Ectodermal cell (in vitro differentiated cells): ENCODE data around the gene RGS4.
"Not testable (repeated sequence)": the region's sequence is repeated elsewhere in the genome, so short reads cannot be mapped to it uniquely, and the experiment has no call there.

Experiments used
- H3K27ac ChIP-seq: 2 replicates; pipeline ENCODE4 v1.7.0; 2013; ENCODE audit warnings: mild to moderate bottlenecking, low read depth, low read length; ENCODE audit not compliant: insufficient read depth, poor library complexity, severe bottlenecking
- H3K27me3 ChIP-seq: 2 replicates; pipeline ENCODE4 v1.7.0; 2013; ENCODE audit warnings: mild to moderate bottlenecking, low read length; ENCODE audit not compliant: insufficient read depth, control insufficient read depth, poor library complexity, severe bottlenecking
- H3K36me3 ChIP-seq: one replicate; pipeline ENCODE4 v1.7.0; 2013; ENCODE audit warnings: low read length; ENCODE audit not compliant: control insufficient read depth, insufficient read depth
- H3K4me1 ChIP-seq: one replicate; pipeline ENCODE4 v1.7.0; 2013; ENCODE audit warnings: low read length; ENCODE audit not compliant: control insufficient read depth, insufficient read depth
- H3K4me3 ChIP-seq: 2 replicates; pipeline ENCODE4 v1.7.0; 2013; ENCODE audit warnings: low read depth, low read length, control low read depth; ENCODE audit not compliant: insufficient read depth
- H3K9me3 ChIP-seq: 2 replicates; pipeline ENCODE4 v1.7.0; 2013; ENCODE audit warnings: mild to moderate bottlenecking, low read length, moderate library complexity; ENCODE audit not compliant: control insufficient read depth
- WGBS, 2 experiments: methylation state at CpG; one replicate each; pipeline ENCODE4 v1.1.7; 2013; ENCODE audit warnings: missing lambda C conversion rate in 2 of 2; 5-methylcytosine and 5-hydroxymethylcytosine counted together

Gene RGS4

DNA sequence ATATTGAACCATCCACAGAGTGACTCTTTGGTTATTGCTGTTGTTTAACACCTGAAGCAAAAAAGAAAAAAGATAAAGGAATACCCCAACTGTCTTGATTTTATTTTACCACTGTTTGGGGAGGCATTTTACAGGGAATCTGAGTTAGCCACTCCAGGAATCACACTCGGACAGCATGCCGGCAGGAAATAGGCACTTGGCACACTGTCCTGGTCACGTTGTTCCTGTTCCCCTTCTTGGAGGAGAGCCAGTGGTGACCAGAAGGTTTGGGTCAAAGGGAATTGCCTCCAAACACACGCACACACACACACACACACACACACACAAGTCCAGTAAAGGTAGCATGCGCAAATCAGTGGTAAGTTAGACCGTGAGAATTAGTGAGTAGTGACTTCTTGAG is 13.8 kb downstream of the RGS4 start:
- H3K27ac ChIP-seq, result no peak overlapping the region
- H3K4me1 ChIP-seq, result no peaks in the 10 kb centered on the region
- WGBS, 2 experiments, result 91 to 93% methylated on average over 5 to 6 of the region's 6 CpGs
- H3K36me3 ChIP-seq, result no peaks in the 10 kb centered on the region
- no peaks in the 10 kb centered on the region for H3K27me3 ChIP-seq
- H3K4me3 ChIP-seq, result no peak overlapping the region
- no peaks in the 10 kb centered on the region for H3K9me3 ChIP-seq

DNA sequence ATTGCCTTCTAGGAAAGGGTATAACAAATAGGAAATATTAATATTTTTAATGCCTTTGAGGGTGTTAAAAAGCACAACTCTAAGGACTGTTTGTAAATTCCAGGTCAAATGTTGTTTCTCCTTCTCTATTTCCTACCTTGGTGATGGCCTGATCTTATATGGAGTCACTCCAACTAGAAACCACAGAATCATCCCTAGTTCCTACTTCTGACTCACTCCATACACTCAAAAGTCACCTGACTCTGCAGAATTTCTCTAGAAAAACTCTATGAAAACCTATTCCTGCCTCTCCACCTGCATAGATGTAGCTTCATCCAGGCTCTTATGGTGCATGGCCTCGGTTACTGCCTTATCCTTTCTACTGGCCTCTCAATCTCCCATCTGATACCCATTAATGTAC is 14.5 kb downstream of the RGS4 start:
- no peaks in the 10 kb centered on the region for H3K36me3 ChIP-seq
- no peaks in the 10 kb centered on the region for H3K27me3 ChIP-seq
- 95 to 96% methylated on average over 1 of the region's 1 CpG for WGBS, 2 experiments
- no peak overlapping the region for H3K27ac ChIP-seq
- no peaks in the 10 kb centered on the region for H3K9me3 ChIP-seq
- H3K4me3 ChIP-seq, result no peak overlapping the region
- no peaks in the 10 kb centered on the region for H3K4me1 ChIP-seq

DNA sequence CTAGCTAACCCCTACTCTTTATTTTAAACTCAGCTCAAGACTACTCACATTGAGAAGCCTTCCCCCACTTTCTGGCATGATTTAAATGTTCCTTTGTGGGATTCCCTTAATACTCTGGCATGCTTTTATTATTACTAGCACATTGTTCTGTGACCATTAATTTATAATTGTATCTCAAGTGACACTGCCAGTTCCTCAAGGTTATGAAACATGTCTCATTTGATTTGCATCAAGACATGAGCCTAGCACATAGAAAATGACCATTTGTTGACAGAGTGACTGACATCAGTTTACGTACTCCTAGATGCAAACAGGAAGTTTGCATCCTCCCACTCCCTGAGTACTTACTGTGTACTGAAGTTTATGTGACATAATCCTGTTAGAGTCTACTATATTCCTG is 15.2 kb downstream of the RGS4 start:
- H3K4me1 ChIP-seq, result no peaks in the 10 kb centered on the region
- H3K9me3 ChIP-seq, result no peaks in the 10 kb centered on the region
- H3K4me3 ChIP-seq, result no peak overlapping the region
- no peaks in the 10 kb centered on the region for H3K36me3 ChIP-seq
- H3K27me3 ChIP-seq, result no peaks in the 10 kb centered on the region
- H3K27ac ChIP-seq, result no peak overlapping the region
- WGBS, 2 experiments, result 94 to 100% methylated on average over 1 of the region's 1 CpG

DNA sequence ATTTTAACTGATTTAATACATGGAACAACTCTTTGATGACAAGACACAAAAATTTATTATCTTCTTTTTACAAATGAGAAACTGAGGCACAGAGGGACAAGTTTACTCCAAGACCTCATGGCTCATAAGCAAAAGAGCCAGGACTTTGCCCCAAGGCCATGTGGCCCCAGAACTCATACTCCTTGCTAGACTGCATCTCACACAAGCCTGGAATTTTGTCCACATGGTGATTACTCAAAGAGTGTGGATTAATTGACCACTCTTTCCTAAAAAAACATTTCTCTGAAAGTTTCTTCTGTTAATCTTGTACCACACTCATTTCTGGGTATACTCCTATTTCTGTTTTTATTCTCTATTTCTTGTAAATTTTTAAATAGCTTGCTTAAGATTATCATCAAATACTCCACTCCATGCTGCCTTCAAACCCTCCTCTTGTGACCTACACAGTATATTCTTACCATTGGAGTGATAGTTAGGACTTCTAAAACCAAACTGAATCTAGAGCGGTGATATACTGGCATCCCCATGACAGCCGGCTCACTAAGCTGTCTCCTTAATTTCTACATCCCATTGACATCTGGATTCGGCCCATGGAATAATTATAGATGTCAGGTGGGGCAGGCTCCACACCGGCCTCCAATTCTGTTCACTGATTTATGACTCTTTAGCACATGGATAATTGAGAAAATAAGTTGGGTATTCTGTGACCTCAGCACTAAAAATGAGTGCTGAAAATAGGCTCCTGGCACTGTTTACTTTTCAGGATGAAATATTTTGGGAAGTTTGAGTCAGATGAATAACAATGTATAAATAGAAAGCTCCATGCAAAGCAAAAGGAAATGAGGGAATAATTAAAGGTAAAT is 16.1 kb downstream of the RGS4 start:
- no peaks in the 10 kb centered on the region for H3K9me3 ChIP-seq
- no peak overlapping the region for H3K4me3 ChIP-seq
- H3K27me3 ChIP-seq, result no peaks in the 10 kb centered on the region
- no peaks in the 10 kb centered on the region for H3K36me3 ChIP-seq
- no peaks in the 10 kb centered on the region for H3K4me1 ChIP-seq
- 92 to 98% methylated on average over 4 of the region's 4 CpGs for WGBS, 2 experiments
- no peak overlapping the region for H3K27ac ChIP-seq

DNA sequence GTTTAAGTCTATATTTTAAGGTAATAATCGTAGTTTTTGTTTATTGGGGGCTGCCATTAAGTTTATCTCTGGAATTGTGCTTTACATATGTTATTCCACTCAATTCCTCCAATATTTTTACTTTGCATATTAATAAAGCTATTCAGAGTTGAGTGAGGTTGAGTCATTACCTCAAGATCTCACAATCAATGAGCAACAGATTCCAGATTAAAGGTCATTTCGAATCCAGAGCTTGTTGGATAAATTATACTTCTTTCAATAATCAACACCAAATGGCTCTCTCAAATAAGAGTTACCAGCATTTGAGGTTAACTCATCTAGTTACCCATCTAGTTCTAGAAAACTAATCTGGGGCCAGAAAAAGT is 16.7 kb downstream of the RGS4 start:
- no peaks in the 10 kb centered on the region for H3K9me3 ChIP-seq
- H3K4me1 ChIP-seq, result no peaks in the 10 kb centered on the region
- H3K27me3 ChIP-seq, result no peaks in the 10 kb centered on the region
- 83 to 100% methylated on average over 1 to 2 of the region's 2 CpGs for WGBS, 2 experiments
- no peak overlapping the region for H3K27ac ChIP-seq
- no peaks in the 10 kb centered on the region for H3K36me3 ChIP-seq
- H3K4me3 ChIP-seq, result no peak overlapping the region

DNA sequence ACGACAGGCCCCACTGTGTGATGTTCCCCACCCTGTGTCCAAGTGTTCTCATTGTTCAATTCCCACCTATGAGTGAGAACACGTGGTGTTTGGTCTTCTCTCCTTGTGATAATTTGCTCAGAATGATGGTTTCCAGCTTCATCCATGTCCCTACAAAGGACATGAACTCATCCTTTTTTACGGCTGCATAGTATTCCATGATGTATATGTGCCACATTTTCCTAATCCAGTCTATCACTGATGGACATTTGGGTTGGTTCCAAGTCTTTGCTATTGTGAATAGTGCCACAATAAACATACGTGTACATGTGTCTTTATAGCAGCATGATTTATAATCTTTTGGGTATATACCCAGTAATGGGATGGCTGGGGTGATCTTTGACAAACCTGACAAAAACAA is 20.0 kb downstream of the RGS4 start:
- WGBS, 2 experiments, result 89 to 90% methylated on average over 3 of the region's 4 CpGs
- H3K4me1 ChIP-seq, H3K9me3 ChIP-seq: not testable (repeated sequence)

DNA sequence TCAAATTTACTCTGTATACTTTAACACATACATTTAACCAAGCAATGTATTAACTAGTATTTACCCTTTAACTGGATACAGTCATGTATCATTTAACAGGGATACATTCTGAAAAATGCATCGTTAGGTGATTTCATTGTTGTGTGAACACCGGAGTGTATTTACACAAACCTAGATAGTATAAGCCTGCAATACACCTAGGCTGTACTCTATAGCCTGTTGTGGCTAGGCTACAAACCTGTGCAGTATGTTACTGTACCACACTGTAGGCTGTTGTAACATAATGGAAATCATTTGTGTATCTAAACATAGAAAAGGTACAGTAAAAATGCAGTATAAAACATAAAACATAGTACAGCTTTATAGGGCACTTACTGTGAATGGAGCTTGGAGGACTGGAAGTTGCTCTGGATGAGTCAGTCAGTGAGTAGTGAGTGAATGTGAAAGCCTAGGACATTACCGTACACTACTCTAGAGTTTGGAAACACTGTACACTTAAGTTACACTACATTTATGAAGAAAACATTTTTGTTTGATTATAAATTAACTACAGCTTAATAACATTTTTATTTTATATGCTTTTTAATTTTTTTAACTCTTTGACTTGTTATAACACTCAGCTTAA is 21.3 kb downstream of the RGS4 start:
- 96 to 100% methylated on average over 2 of the region's 3 CpGs for WGBS, 2 experiments
- H3K27ac ChIP-seq, result no peak overlapping the region
- no peaks in the 10 kb centered on the region for H3K36me3 ChIP-seq
- no peaks in the 10 kb centered on the region for H3K9me3 ChIP-seq
- no peak overlapping the region for H3K4me3 ChIP-seq
- no peaks in the 10 kb centered on the region for H3K27me3 ChIP-seq
- no peaks in the 10 kb centered on the region for H3K4me1 ChIP-seq

More for the DNA sequence above, 20.0 kb downstream of the RGS4 start:
- not testable (repeated sequence) for H3K27me3 ChIP-seq, H3K4me3 ChIP-seq, H3K36me3 ChIP-seq, H3K27ac ChIP-seq

DNA sequence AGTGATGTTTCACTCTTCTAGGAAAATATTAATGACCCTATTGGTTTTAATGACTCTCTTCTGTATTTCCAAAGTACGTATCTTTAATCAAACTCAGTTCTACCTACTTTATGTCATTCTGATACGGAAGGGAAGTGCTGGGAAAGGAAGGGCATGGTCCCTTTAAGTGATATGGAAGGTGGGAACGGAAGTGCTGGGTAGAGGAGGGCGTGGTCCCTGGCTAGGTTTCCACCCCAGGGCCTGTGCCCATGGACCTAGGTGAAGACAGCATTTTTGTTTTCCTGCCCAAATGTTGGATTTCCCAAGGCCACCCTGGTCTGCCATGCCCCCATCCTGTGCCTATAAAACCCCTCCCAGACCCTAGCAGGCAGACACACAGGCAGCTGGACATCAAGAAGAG is 24.0 kb downstream of the RGS4 start:
- WGBS, 2 experiments, result 90 to 91% methylated on average over 3 of the region's 4 CpGs
- Histone ChIP-seq H3K4me3 (no peak overlapping the region), H3K4me1 (no peaks in the 10 kb centered on the region), H3K27me3 (no peaks in the 10 kb centered on the region), H3K36me3 (no peaks in the 10 kb centered on the region), H3K9me3 (no peaks in the 10 kb centered on the region), H3K27ac (no peak overlapping the region)

DNA sequence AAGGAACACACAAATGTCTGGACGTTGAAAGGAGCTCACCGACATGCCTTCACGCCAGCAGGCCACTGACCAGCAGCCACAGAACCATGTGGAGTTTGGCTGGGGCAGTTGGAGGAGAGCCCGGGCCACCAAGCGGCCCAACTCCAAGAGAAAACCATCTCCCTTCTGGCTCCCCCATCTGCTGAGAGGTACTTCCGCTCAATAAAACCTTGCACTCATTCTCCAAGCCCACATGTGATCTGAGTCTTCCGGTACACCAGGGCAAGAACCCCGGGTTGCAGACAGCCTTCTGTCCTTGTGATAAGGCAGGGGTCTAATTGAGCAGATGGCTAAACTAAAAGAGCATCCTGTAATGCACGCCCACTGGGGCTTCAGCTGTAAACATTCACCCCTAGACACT is 24.4 kb downstream of the RGS4 start:
- WGBS, 2 experiments, result 89 to 92% methylated on average over 9 of the region's 9 CpGs
- no peak overlapping the region for H3K4me3 ChIP-seq
- H3K36me3 ChIP-seq, result no peaks in the 10 kb centered on the region
- no peaks in the 10 kb centered on the region for H3K4me1 ChIP-seq
- no peak overlapping the region for H3K27ac ChIP-seq
- no peaks in the 10 kb centered on the region for H3K27me3 ChIP-seq
- no peaks in the 10 kb centered on the region for H3K9me3 ChIP-seq

DNA sequence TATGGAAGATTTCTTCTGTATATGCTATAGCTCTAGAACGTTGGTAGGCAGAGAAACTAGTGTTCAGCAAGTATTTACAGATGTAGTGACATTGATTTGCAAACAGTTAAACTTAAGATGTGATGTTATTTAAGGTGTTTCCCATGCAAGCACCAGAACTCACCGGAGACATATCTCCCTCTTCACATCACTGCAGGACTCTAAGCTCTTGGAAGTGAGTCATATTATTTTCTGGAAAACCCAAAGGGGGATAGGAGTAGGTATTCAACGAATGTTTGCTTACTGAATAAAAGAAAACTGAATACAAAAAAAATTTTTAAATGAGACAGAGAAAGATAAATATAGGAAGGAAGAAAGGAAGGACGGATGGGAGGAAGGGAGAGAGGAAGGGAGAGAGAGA is 25.0 kb downstream of the RGS4 start:
- Histone ChIP-seq H3K4me1 (no peaks in the 10 kb centered on the region), H3K36me3 (no peaks in the 10 kb centered on the region), H3K9me3 (no peaks in the 10 kb centered on the region), H3K27me3 (no peaks in the 10 kb centered on the region), H3K4me3 (no peak overlapping the region), H3K27ac (no peak overlapping the region)
- 88 to 90% methylated on average over 2 to 4 of the region's 4 CpGs for WGBS, 2 experiments
